K562 treated with DMSO at 1 percent for 4 hours (cell line): ENCODE results near the gene NPIPB13. TPM values are rescaled to one million over a fixed set of nuclear protein-coding genes. Genes with fewer than 3 reads are reported as not detected.

ENCODE experiments used
- total RNA-seq: library from RNA; unstranded; fragments of 300-600 nt; gene quantifications from 2 replicates; pipeline ENCODE4 v1.2.3, GENCODE V29; 2022; ENCODE audit not compliant: insufficient read depth

Gene NPIPB13
- 2.5 and 3.8 TPM in 2 replicates for total RNA-seq

GRCh38 chr16:30248379-30248778, at the start of gene NPIPB13:
NPIPB13 (minus strand) TSS chr16:30248479; CDS start chr16:30245573, 2,906 bp downstream.

GRCh38 chr16:30199049-30199448, 49.2 kb downstream of the NPIPB13 start, which contains the start of gene SULT1A3:
SULT1A3 (plus strand) TSS chr16:30199255; CDS start chr16:30200729, 1,474 bp downstream.

Other genes starting within 250 kb of the NPIPB13 start
- gene DOC2A, start 237.5 kb downstream of the NPIPB13 start, total RNA-seq: 0.90 and 3.2 TPM in 2 replicates
- not detected in 2 replicates for gene C16orf92, start 225.3 kb downstream of the NPIPB13 start, total RNA-seq
- 1.1 and 1.9 TPM in 2 replicates for gene TLCD3B, start 217.2 kb downstream of the NPIPB13 start, total RNA-seq
- gene ALDOA, start 182.7 kb downstream of the NPIPB13 start, total RNA-seq: 2,294 and 2,366 TPM in 2 replicates
- gene PPP4C, start 172.5 kb downstream of the NPIPB13 start, total RNA-seq: 274 and 297 TPM in 2 replicates
- gene TBX6, start 156.6 kb downstream of the NPIPB13 start, total RNA-seq: 0.52 TPM in 1 of 2 replicates, not detected in the other
- gene YPEL3, start 152.3 kb downstream of the NPIPB13 start, total RNA-seq: 79.8 and 89.6 TPM in 2 replicates
- 1.5 TPM in 2 replicates for gene GDPD3, start 134.9 kb downstream of the NPIPB13 start, total RNA-seq
- gene MAPK3, start 125.3 kb downstream of the NPIPB13 start, total RNA-seq: 46.3 and 68.0 TPM in 2 replicates
- 51.9 and 59.7 TPM in 2 replicates for gene CORO1A, start 64.9 kb downstream of the NPIPB13 start, total RNA-seq
- gene BOLA2B, start 54.8 kb downstream of the NPIPB13 start, total RNA-seq: 33.4 and 66.9 TPM in 2 replicates
- 66.3 and 70.6 TPM in 2 replicates for gene SLX1A, start 54.6 kb downstream of the NPIPB13 start, total RNA-seq
- 3.7 and 10.9 TPM in 2 replicates for gene SULT1A3, start 49.2 kb downstream of the NPIPB13 start, total RNA-seq
- 25.6 and 32.0 TPM in 2 replicates for gene CD2BP2, start 106.8 kb upstream of the NPIPB13 start, total RNA-seq
- 44.5 and 53.6 TPM in 2 replicates for gene TBC1D10B, start 122.0 kb upstream of the NPIPB13 start, total RNA-seq
- gene MYL11, start 126.3 kb upstream of the NPIPB13 start, total RNA-seq: not detected in 2 replicates
- gene SEPTIN1, start 134.1 kb upstream of the NPIPB13 start, total RNA-seq: 1.9 and 2.4 TPM in 2 replicates
- 5.8 and 10.6 TPM in 2 replicates for gene ZNF48, start 146.9 kb upstream of the NPIPB13 start, total RNA-seq
- gene ZNF771, start 159.1 kb upstream of the NPIPB13 start, total RNA-seq: 9.1 and 10.3 TPM in 2 replicates
- 49.1 and 53.8 TPM in 2 replicates for gene DCTPP1, start 181.6 kb upstream of the NPIPB13 start, total RNA-seq
- gene SEPHS2, start 197.4 kb upstream of the NPIPB13 start, total RNA-seq: 72.3 and 75.1 TPM in 2 replicates
- gene ITGAL, start 224.3 kb upstream of the NPIPB13 start, total RNA-seq: not detected in 2 replicates